Measurements from ENCODE around the gene MVD.

The MVD gene

DNA sequence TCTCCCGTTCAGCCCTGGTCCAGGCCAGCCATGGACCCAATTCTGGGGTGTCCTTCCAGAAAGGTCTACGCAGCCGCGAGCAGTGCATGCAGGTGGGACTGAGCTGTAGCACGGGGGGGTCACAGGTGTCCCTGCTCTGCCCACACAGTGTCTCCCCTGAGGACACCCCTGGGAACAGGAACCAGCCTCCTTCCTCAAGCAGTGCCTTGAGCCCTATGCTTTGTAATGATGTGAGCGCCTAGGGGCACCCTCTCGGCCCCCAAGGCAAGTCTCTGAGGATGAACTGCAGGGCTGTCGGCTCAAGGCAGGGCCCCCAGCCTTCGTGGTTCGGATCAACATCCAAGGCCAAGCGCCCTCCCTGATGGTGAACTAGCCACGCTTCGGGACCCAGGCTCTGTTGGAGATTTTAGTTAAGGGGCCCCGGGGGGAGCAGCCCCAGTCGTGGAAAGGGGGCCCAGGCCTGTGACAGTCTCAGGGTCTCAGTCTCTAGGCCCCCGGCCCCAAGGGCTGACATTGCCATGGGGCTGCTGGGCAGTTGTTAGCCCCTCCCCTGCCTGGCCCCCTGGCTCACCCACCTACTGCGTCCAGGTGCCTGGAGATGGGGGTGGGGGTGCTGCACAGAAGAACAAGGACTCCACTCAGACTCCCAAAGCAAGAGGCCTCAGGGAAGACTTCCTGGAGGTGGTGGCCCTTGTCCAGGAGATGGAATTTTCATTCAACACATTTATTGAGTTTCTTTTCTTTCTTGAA, 22.2 kb downstream of the MVD start:
- no peak for DNase-seq (ENCODE audit: low read depth)

DNA sequence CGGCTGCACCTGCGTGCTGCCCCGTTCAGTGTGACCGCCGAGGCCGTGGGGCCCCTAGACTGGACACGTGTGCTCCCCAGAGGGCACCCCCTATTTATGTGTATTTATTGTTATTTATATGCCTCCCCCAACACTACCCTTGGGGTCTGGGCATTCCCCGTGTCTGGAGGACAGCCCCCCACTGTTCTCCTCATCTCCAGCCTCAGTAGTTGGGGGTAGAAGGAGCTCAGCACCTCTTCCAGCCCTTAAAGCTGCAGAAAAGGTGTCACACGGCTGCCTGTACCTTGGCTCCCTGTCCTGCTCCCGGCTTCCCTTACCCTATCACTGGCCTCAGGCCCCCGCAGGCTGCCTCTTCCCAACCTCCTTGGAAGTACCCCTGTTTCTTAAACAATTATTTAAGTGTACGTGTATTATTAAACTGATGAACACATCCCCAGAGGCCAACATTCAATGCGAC, 22.8 kb downstream of the MVD start:
- no peak for DNase-seq (ENCODE audit: low read depth)

DNA sequence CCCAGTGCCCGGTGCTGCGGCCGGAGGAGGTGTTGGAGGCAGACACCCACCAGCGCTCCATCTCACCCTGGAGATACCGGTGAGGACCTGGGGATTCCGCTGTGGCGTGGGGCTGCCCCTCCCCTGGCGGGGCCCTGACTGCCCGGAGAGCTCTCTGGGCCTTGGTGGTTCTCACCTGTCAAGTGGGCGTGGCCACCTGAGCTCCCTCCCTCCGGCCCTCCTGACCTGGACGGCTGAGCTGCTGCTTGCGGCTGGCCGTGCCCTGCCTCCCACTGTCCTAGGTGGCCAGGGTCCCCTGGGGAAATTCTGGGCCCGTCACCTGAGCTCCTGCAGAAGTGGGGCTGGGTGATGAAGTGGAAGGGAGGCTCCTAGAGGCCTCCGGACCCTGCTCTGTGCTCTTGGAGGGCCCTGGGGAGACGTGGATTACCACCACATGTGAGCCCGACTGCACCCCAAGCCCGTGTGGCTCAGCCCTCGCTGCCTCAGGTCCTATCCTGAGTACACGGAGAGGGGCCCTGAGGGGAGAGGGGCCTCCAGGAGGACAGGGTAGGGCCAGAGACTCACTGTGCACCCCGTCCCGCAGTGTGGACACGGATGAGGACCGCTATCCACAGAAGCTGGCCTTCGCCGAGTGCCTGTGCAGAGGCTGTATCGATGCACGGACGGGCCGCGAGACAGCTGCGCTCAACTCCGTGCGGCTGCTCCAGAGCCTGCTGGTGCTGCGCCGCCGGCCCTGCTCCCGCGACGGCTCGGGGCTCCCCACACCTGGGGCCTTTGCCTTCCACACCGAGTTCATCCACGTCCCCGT, 23.5 kb downstream of the MVD start:
- no peak for DNase-seq (ENCODE audit: low read depth)

DNA sequence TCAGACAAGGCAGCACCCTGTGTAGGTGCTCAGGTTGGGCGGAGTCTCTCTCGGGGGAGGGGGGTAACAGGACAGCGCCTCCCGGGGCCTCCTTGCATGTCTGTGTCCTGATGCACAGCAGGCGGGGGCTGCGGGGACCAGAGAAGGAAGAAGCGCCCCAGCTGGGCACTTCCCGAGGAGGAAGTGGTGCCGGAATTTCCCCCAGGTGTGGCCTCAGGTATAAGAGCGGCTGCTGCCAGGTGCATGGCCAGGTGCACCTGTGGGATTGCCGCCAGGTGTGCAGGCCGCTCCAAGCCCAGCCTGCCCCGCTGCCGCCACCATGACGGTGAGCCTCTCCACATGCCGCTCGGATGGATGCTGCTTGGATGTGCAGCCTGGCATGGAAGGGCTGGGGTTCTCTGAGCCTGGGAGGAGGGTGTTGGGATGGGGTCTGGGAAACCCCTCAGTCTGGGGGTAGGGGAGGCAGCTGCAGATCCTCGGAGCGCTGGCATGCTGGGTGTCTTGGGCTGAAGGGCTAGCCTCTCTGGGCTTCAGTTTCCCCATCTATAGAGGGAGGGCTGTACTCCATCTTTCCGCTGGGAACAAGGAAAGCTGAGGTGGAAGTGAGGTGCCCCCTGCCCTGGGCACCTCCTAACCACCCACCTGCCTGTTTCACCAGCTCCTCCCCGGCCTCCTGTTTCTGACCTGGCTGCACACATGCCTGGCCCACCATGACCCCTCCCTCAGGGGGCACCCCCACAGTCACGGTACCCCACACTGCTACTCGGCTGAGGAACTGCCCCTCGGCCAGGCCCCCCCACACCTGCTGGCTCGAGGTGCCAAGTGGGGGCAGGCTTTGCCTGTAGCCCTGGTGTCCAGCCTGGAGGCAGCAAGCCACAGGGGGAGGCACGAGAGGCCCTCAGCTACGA, 24.3 kb downstream of the MVD start, which contains the start of gene IL17C:
Gene IL17C (plus strand): TSS at position 250 of the 908 bp plus-strand sequence. CDS start 70 bp downstream, at position 320.
- no peak for DNase-seq (ENCODE audit: low read depth)

- no peak for DNase-seq (ENCODE audit: low read depth)
Measured at GRCh38 chr16:88636488-88637265, 26.2 kb downstream of the MVD start.

- no peak for DNase-seq (ENCODE audit: low read depth)
Measured at GRCh38 chr16:88635671-88636319, 27.1 kb downstream of the MVD start.

DNA sequence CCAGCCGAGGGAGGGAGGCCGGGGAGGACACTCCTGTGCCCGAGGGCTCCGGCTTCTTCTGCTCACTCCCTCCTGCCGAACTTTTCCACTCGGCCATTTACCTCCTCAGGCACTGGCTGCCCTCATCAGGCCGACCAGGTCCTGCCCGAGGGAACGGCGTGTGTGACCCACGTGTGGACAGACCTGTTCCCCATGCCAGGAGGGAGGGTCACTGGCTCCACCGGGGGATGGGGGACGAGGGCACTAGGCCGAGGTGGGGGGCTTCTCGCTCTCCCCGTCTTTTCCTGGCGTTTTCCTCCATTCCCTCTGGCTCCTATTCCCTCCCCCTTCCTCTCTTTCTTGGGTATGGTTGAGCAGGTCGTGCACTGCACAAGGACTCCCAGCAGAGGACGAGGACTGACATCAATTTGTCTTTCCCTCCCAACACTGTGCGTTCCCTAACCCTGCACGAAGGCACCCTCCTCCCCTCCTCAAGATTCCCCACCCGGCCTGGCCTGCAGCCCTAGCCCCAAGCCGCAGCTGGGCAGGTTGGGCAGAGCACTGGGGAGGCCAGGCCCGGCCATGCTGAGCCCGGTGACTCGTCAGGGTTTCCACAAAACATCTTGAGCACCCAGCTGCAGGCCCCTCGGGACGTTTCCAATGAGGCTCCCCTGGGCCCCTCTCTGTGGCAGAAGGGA, 27.8 kb downstream of the MVD start:
- no peak for DNase-seq (ENCODE audit: low read depth)

DNA sequence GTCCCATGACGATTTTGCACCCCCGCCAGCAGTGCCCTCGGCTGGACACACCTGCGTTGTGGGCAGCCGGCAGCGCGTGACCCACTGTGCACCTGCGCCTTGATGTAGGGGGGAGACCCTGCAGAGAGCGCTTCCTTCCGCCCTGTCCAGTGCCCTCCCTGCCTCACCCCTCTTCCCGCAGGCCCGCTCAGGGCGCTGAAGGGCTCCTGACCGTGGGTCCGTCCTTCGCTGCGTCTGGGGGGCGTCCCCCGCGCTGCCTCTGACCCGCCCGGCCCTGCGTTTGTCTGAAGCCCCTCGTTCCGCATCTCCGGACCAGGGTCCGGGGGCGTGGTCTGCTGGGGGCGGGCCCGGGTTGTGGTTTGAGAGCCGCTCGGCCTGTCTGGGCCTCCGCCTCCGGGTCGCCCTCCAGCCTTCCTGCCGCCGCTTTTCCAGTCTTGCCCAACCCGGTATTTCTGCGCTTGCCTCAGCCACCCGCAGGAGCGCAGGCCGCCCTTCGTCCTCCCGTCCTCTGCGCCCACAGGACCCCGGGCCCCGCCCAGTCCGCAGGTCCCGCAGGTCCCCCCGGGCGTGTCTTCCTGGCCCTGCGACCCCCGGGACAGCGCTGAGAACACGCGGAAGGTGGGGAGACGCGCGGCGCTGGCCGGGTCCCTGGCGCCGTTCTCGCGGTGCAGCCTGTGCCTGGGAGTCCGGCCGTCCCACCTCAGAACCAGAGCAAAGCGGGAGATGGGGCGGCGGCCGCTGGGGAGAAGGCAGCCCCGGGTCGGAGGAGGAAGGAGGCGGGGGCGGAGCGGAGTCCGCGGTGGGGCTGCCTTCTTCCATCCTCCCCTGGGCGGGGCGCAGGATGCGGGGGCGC, 28.5 kb downstream of the MVD start:
- peak; percentile 52 for DNase-seq (ENCODE audit: low read depth)

GRCh38 chr16:88633684-88634140, 29.2 kb downstream of the MVD start:
- peak; percentile 28 for DNase-seq (ENCODE audit: low read depth)

GRCh38 chr16:88632587-88632930, 30.3 kb downstream of the MVD start:
- DNase-seq (ENCODE audit: low read depth) = no peak

DNA sequence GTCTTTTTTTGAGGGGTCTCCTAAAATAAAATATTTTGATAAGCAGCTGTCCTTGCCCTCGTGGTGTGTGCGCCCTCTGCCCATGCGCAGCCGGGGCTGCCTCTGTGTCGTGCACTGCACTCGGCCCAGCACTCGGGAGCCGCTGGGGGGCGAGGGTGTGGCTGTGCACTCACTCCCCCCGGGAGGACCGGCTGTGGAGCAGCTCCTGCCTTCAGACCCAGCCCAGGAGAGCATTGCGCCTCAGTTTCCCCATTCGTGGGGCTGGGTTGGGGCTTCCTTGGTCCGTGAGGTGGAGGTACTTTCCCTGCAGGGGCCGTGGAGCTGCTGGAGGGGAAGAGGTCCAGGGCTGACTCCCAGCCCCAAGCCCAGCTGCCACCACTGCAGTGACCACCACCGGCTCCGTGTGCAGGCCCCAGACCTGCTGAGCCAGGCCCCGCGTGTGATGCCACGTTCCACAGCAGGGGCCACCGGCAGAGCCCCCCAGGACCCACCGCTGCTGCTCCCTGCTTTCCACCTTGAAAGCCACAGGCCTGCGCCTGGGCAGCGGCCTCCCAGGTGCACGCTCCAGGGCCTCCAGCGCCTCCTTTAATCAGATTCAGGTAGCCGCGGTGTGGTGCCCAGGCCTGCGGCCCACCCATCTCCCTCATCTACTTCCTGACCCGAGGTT, 30.8 kb downstream of the MVD start:
- no peak for DNase-seq (ENCODE audit: low read depth)

GRCh38 chr16:88631384-88631783, 31.5 kb downstream of the MVD start:
- no peak for DNase-seq (ENCODE audit: low read depth)

- DNase-seq (ENCODE audit: low read depth) = no peak
Measured at GRCh38 chr16:88630941-88631340, 31.9 kb downstream of the MVD start.

DNA sequence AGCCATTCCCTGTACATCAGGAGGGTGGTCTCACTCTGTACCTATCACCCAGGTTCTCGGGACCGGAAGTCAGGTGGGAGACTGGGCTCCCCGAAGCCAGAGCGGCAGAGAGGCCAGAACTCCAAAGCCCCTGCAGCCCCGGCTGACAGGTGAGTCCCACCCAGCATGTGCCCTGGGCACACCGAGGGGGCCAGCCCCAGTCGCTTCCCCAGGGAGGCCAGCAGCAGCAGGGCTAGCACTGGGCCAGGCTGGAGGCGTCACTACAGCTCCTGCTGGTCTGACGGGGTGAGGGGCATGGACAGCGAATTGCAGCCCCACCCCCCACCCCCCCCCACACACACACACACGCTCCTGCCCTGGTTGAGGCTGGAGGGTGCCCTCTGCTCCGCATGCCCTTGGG, 32.5 kb downstream of the MVD start:
- DNase-seq (ENCODE audit: low read depth) = no peak

DNA sequence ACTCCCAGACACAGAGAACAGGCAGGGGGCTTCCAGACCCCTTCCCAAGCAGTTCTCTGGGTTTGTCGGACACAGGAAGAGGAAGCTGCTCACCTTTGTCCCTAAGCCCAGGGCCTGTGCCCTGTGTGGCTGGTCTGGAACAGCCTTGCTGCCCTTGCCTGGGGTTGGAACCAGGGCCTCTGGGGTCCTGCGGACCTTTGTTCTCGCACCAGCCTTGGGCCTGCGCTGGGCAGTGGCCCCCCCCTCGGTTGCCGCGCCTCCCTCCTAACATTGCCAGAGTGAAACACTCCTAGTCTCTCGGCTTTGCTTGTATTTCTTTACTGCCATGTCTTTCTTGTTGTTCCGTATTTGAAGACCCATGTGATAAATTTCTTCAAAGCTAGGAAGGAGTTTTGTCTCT, 33.1 kb downstream of the MVD start:
- no peak for DNase-seq (ENCODE audit: low read depth)

GRCh38 chr16:88628512-88628974, 34.3 kb downstream of the MVD start:
- DNase-seq (ENCODE audit: low read depth) = no peak

DNA sequence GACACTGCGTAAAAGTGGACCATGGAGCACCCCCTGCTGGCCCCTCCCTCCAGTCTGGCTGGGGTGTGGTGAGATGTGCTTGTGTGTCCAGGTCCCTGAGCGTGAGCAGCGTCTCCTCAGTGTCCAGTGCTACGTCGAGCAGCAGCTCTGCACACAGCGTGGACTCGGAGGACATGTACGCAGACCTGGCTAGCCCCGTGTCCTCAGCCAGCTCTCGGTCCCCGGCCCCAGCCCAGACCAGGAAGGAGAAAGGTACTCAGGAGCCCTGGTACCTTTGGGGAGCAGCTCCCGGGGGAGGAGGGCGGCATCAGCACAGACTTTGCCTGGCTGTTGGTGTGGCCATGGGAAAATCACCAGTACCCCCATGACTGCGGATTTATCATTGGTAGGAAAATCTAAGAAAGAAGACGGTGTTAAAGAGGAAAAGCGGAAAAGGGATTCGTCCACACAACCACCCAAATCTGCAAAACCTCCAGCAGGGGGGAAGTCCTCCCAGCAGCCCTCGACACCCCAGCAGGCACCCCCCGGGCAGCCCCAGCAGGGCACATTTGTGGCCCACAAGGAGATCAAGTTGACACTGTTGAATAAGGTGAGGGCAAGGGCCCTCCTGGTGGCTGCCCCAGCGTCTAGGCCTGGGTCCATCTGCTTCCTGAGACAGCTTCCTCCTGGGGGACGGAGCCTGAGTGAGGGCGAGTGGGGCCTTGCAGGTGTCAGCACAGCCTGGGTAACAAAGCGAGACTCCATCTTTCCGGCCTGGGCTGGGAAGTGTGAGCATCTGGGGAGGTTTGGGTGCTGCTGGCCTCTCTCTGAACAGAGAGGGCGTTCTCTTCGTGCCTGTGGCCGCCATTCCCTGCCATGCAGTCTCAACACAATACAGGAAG, 35.1 kb downstream of the MVD start:
- DNase-seq (ENCODE audit: low read depth) = no peak

DNA sequence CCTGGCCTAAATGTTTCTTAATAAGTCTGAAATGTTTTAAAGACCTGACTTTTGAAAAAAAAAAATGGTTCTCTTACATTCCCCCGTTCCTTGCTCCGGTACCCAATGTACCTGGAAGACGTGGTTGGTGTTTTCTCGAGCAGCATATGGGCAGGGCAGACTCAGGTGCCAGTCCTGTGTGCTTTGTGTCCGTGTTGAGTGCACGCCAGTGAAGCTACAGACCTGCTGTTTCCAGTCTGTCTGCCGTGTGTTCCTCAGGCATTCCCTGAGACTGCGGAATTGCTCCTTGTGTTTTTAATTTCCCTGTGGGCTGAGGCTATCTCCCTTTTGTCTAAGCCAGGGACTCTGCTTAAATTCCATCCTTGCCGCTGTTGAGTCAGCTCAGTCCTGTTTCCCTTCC, 36.2 kb downstream of the MVD start:
- no peak for DNase-seq (ENCODE audit: low read depth)

Measured in activated T-helper 1 cell treated with Interleukin-2 at 50 U/mL for 16 hours (primary cell).